Measurements from ENCODE around the gene FES. TPM values are rescaled to one million over a fixed set of nuclear protein-coding genes. Genes with fewer than 3 reads are reported as not detected.

The FES gene
- total RNA-seq, 1 donor from 2014 or later: 13.8 TPM

DNA sequence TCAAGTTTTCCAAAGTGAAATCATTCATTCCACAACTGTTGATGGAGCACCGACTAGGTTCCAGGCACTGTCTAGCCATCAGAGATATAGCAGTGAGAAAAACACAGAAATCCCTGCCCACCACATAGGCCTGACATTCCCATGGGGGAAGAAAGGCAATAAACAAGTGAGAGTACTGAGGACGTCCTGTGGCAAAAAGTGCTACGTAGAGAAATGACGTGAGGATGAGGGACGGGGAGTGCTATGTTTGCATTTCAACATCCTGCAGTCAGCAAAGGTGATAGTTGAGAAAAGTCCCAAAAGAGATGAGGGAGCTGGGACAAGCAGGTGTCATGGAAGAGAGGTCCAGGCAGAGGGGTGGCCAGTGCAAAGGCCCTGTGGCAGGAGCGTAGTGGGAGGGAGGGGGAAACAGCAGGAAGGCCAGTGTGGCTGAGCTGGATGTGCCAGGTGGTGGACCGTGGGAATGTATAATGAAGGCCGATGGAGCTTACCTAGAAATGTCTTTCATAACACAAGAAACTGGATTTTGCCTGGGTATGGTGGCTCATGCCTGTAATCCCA is 26.3 kb upstream of the FES start:
- peaks cover 10% of the 10 kb centered on the region for H3K4me1 Mint-ChIP-seq (ENCODE audit: low read depth)
- no peaks in the 10 kb centered on the region for H3K36me3 Mint-ChIP-seq (ENCODE audit: insufficient read depth)
- H3K9me3 Mint-ChIP-seq (ENCODE audit: low read depth): no peaks in the 10 kb centered on the region
- H3K27me3 Mint-ChIP-seq: no peaks in the 10 kb centered on the region
- no peak overlapping the region for H3K4me3 Mint-ChIP-seq (ENCODE audit: low read depth)
- TF ChIP-seq CTCF (IDR thresholded peaks at IDR 0.05; ENCODE audit: unreplicated experiment): no peak
- DNase-seq (ENCODE audit: low spot score, unreplicated experiment): no peak
- peak overlapping the region; percentile 69 for H3K27ac Mint-ChIP-seq

DNA sequence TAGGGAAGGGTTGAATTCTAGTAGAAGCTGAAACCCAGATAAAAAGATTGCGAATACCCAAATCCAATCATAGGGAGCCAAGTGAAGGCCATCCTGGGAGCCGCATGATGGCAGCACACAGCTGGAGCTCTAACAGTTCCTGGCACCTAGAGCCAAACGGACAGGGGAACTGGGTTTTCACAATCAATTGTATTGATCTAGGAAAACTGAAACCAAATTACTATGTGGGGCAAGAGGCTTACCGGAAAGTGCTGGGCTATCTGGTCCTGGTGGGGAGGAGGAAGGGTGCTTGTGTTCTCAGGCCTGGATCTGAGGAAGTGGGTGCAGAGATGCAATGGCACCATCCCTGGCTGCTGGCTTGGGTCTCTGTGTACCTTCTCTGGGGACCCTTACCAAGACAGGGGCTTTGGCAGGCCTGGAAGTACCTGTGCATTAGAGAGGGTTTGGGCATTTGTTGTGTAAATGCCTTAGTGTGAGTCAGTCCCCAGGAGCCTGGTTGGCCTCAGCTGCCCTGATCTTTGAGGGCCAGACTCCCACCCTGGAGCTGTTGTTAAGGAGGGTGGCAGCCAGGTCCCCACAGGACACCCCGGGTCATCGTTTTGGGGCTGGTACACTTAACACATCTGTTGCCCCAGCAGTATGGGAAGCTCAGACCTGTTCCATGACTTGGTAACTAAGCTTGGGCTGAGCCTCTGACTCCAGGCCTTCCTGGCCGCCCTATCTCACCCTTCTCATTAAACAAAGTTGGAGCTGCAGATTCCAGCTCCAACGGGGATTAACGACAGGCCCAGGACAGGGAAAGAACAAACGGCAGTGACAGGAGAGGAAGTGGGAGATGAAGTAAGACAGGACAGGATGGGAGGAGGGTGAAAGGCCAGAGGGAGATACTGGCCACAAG is 24.8 kb upstream of the FES start:
- no peak for TF ChIP-seq CTCF (IDR thresholded peaks at IDR 0.05; ENCODE audit: unreplicated experiment)
- no peaks in the 10 kb centered on the region for H3K36me3 Mint-ChIP-seq (ENCODE audit: insufficient read depth)
- H3K4me3 Mint-ChIP-seq (ENCODE audit: low read depth): no peak overlapping the region
- no peaks in the 10 kb centered on the region for H3K9me3 Mint-ChIP-seq (ENCODE audit: low read depth)
- peaks cover 10% of the 10 kb centered on the region for H3K4me1 Mint-ChIP-seq (ENCODE audit: low read depth)
- DNase-seq (ENCODE audit: low spot score, unreplicated experiment): no peak
- H3K27me3 Mint-ChIP-seq: no peaks in the 10 kb centered on the region
- peak overlapping the region; percentile 69 for H3K27ac Mint-ChIP-seq

DNA sequence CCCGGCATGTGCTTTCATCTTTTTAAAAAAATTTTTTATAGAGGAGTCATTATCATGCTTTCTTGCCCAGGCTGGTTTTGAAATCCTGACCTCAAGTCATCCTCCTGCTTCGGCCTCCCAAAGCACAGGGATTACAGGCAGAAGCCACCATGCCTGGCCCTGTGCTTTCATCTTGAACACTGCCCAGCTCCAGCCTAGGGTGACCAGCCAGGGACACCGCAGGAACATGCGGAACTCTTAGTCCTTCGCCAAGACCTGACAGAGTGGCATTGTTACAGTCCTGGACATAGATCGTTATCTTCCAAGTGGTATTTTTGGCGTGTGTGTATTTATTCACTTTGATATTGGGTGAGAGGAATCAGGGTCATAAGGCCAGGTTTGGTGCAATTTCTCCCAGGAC is 23.9 kb upstream of the FES start:
- Mint-ChIP-seq H3K4me1 (ENCODE audit: low read depth) (peaks cover 10% of the 10 kb centered on the region), H3K36me3 (ENCODE audit: insufficient read depth) (no peaks in the 10 kb centered on the region), H3K27ac (no peak overlapping the region), H3K9me3 (ENCODE audit: low read depth) (no peaks in the 10 kb centered on the region), H3K4me3 (ENCODE audit: low read depth) (no peak overlapping the region), H3K27me3 (no peaks in the 10 kb centered on the region)
- DNase-seq (ENCODE audit: low spot score, unreplicated experiment): no peak
- TF ChIP-seq CTCF (IDR thresholded peaks at IDR 0.05; ENCODE audit: unreplicated experiment): no peak

- DNase-seq (ENCODE audit: low spot score, unreplicated experiment): no peak
- peaks cover 12% of the 10 kb centered on the region for H3K4me1 Mint-ChIP-seq (ENCODE audit: low read depth)
- H3K27me3 Mint-ChIP-seq: peaks cover 4% of the 10 kb centered on the region
- no peak for TF ChIP-seq CTCF (IDR thresholded peaks at IDR 0.05; ENCODE audit: unreplicated experiment)
- H3K4me3 Mint-ChIP-seq (ENCODE audit: low read depth): no peak overlapping the region
- no peak overlapping the region for H3K27ac Mint-ChIP-seq
- H3K36me3 Mint-ChIP-seq (ENCODE audit: insufficient read depth): no peaks in the 10 kb centered on the region
- no peaks in the 10 kb centered on the region for H3K9me3 Mint-ChIP-seq (ENCODE audit: low read depth)
These were observed 23.2 kb upstream of the FES start for GRCh38 chr15:90860942-90861675.

GRCh38 chr15:90862487-90862886 is 21.8 kb upstream of the FES start:
- peaks cover 23% of the 10 kb centered on the region for H3K4me1 Mint-ChIP-seq (ENCODE audit: low read depth)

More at GRCh38 chr15:90862487-90862886, 21.8 kb upstream of the FES start:
- no peak for TF ChIP-seq CTCF (IDR thresholded peaks at IDR 0.05; ENCODE audit: unreplicated experiment)
- no peak overlapping the region for H3K4me3 Mint-ChIP-seq (ENCODE audit: low read depth)
- peaks cover 7% of the 10 kb centered on the region for H3K27me3 Mint-ChIP-seq
- no peaks in the 10 kb centered on the region for H3K9me3 Mint-ChIP-seq (ENCODE audit: low read depth)
- no peaks in the 10 kb centered on the region for H3K36me3 Mint-ChIP-seq (ENCODE audit: insufficient read depth)
- H3K27ac Mint-ChIP-seq: no peak overlapping the region
- DNase-seq (ENCODE audit: low spot score, unreplicated experiment): no peak

Data from progenitor cell of endocrine pancreas (in vitro differentiated cells).